Fibroblast of peridontal ligament (primary cell): ENCODE data around the gene IGF2BP2.
"Not testable (repeated sequence)": the region's sequence is repeated elsewhere in the genome, so short reads cannot be mapped to it uniquely, and the experiment has no call there.

Experiments used
- DNase-seq: peaks from one replicate; pipeline ENCODE4 v3.0.0-alpha.2; 2010; ENCODE audit errors: extremely low read depth

Gene IGF2BP2

DNA sequence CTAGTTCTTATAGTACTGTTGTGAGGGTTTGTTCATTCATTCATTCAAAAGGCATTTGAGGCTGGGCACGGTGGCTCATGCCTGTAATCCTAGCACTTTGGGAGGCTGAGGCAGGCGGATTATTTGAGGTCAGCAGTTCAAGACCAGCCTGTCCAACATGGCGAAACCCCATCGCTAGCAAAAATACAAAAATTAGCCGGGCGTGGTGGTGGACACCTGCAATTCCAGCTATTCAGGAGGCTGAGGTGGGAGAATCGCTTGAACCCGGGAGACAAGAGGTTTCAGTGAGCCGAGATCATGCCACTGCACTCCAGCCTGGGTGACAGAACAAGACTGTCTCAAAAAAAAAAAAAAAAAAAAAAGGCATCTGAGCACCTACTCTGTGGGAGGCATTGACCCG lies 163.5 kb downstream of the IGF2BP2 start:
- not testable (repeated sequence) for DNase-seq

DNA sequence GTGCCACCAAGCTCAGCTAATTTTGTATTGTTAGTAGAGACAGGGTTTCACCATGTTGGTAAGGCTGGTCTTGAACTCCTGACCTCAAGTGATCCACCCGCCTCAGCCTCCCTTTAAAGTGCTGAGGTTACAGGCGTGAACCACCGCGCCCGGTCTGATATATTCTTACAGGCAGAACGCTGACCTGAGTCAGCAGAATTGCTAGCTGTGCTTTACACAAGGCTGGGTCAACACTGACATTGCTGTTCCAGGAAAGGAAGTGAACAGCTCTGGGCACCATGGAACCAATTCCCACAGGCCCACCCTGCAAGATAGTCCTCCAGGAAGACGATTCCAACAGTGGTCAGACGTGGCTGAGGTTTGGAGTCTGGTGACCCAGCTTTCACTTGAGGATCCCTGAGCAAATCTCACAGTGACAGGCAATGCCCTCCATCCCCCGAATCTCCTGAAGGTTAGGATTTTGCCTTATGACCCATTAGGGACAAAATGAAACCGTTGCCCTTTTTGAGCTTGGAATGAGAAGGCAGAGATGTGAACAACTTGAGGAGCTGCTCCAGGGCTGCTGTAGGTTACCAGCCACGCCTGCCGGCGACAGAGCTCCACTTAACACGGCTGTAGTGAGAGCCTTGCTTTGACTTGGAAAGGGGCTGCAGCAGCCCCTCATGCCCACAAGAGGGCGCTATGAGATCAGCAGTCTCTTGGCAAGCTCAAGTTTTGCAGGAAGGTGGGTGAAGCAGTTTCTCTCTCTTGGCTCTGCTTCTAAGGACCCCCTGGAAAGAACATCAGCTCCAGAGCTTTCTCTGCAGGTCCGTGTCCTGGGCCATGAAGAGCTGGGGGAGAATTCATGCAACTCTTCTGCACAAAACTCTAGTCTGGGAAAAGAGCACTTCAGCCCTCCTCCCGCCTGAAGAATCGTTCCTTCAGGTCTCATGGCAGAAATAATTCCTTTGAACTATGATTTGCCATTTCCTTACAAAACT lies 164.6 kb downstream of the IGF2BP2 start:
- peak; percentile 86 for DNase-seq

DNA sequence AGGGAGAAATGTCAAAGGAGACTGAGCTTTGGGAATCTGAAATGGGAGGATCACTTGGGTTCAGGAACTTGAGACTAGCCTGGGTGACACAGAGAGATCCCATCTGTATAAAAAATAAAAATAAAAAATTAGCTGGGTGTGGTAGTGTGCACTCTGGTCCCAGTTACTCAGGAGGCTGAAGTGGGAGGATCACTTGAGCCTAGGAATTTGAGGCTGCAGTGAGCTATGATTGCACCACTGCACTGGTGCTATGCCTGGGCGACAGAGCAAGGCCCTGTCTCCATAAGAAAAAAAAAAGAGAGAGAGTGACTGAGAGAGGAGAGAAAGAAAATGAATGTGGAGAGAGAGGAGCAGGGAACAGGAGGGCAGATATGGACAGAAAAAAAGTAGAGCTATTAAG lies 165.9 kb downstream of the IGF2BP2 start:
- DNase-seq = no peak

DNA sequence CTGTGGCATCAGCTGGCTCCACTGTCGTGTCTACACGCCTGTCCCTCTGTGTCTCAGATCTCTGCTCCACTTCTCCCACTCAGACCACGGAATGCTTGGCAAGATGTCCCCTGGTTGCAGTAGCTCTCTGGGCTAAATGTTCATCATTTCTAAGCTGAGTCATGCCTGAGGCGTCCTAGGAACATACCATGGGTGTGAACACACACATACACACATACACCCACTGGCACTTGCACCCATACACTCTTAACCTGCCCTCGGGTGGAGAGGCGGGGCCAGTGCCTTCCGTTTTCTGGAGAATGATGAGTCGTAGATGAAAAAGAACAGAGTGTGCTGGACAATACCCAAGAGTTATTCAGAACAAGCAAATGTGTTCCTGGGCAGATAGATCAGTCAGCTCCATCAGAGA lies 166.3 kb downstream of the IGF2BP2 start:
- DNase-seq = peak; percentile 97

DNA sequence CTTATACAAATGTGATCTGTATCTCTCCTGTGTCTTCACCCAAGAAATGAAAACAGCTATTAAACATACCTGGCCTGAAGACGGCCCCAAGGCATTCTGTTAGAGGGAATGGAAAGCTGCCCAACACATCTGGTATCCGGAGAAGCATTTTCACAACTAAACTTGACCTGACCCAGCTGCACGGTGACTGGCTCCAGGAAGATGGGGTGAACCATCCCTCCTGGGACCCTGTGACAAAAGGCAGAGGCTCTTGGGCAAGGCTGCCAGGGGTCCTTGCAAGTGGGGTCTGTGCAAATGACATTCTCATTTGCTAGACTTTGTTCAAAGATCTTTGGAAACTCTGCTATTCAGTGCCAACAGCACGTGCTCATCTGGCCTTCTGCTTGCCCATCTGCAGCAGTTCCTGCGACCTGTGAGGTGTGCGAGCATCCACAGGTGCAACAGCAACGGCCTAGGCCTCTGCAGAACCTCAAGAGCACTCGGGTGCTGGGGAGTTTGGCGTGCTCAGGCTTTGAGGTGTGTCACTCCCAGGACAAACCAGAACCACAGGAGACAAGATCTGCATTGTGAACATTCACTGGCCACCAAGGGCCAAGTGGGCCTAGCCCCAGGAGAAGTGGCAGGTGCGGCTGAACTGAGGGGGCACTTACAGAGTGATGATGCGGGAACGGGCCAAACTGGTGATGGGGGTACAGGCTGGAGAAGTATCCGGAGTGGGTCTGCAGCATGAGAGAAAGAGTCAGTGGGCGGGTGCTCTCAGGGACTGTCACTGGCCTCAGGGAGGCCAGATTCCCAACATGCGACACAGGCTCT lies 166.9 kb downstream of the IGF2BP2 start:
- DNase-seq = no peak

DNA sequence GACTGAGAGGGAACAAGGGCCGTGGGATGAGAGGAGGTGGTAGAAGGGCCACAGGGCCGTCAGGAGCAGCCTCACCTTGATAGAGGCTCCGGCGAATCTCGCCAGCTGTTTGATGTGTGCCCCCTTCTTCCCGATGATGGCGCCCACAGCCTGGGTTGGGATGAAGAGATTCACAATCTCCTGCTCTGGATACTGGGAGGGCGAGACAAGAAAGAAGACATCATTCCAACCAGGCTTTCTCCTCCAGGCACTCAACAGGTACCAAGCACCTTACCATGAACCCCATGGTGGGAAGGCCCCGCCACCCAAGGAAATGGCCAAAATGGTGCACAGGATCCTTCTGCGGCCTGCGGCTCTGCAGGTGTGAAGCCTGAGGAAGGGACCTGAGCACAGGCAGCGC lies 167.6 kb downstream of the IGF2BP2 start:
- no peak for DNase-seq

DNA sequence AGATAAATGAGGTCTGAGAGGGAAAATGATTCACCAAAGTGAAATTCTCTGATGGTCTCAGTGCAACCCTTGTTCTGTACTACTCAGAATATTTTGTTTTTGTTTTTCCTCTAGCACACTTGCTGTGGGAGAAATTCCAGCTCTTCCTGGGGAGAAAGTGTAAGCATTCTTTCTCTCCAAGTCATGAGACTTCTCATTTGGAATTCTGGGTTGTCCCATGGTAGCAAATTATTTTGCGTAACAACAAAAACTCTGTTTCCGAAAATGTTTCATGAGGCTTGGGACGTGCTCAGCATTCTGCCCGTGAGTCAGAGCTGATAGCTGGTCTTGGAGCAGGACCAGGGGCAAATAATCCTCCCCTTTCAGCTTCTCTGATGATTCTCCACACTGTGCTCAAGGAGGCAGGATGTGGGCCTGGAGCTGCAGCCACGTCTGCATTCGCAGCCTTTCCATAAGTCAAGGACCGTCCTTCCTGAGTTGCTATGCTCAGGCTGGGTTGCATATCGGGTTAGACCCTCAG lies 168.5 kb downstream of the IGF2BP2 start:
- peak; percentile 99 for DNase-seq

DNA sequence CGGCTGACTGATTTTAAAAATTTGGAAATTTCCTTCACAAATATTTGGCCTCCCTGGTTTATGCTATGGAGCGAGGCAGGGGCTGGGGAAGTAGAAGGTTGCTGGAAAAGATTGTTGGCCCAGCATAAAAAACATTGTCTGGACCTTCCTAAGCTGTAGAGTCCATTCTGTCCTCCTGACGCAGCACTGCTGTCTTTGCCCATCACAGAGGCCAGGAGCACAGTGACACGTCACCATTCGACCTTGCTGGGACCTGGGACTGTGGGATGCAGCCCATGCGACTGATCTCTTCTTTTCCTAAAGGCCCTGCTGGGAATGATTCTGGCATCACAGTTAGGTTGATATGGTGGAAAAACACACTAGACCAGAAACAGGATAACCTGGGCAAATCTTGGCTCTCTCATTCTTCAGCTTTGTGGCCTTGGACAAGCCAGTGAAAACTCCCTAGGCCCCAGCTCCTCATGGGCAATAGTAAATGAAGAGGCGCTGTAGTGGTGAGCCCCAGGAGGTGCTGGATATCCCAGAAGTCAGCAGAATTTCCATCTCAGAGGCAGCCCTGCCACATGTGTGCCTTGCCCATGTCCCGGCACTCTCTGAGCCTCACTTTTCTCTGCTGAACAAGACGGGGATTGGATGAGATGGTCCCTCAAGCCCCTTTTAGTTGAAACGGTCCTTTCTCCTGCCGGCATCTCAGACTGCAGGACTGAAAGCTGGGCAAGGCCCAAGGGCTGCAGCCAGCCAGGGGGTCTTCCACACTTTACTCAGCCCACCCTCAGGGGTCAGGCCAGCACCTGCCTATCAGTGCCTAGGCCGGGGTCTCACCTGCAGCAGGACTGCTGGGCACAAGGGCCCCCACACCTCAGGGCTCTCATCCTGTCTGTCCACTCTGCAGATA lies 169.2 kb downstream of the IGF2BP2 start:
- no peak for DNase-seq

DNA sequence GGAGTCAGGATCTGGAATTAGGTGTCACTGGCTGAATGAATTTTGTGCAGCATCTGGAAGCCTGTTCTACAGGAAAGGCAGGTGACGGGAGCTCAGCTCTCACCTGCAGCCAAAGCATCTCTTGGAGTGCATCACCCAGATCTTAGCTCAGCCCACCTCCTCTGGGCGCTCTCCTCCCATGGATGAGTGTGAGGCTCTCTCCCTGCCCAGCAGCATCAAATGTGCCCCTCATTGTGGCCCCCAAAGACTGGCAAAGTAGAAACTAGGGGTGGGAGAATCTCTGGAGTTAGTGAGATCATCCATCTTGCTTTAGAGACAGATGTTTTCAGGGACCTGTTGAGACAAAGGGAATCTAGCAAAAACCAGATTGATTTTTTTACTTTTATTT lies 170.1 kb downstream of the IGF2BP2 start:
- no peak for DNase-seq

DNA sequence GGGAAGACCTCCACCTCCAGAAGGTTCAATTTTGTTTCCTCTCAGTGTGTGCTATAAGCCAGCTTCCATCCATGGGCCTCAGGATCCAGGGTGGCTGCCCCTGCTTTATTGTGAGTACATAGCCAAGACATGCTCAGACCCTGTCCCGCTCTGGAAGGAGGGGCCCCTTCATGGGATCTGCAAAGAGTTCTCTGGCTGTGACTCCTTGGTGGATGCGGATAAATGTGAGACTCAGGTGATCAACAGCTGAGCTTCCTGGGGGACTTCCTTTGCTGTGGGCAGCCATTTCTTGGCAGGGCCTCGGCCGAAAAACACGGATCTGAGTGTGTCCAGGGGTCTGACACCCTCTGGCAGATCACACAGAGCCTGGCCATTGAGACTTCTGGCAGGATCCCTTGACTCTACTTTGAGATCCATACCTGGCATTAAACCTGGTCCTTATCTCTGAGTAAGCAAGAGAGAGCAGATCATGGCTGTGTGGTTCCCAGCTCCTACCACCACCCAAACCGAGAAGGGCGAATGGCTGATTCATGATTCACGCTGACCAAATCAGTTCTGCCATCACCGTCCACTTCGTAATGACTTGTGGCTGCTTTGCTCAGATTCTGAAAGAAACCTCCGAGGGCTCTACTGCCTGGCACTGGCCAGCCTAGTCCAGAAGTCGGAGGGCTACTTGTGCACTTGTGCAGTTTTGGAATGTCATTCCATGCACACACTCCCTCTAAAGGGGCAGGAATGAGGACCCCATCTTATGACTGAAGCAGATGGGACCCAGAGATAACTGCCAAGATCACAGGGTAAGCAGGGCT lies 170.7 kb downstream of the IGF2BP2 start:
- no peak for DNase-seq

DNA sequence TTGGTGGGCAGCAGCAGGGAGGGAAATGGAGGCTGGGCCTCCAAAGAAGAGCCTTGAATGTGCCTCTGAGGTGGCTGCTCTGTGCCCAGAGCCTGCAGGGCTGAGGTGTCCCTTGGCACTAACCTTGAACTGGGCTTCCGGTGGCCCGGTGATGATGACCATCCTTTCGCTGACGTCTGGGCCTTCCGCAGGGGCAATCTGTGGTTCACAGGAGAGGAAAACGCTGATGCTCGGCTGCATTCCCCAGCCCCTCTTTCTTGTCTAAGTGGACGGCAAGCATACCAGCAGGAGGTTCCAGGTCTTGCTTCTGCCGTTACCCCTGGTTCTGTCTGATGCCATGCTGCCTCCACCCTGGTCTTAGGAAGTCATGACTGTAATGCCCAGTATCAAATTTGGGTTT lies 172.9 kb downstream of the IGF2BP2 start:
- no peak for DNase-seq

DNA sequence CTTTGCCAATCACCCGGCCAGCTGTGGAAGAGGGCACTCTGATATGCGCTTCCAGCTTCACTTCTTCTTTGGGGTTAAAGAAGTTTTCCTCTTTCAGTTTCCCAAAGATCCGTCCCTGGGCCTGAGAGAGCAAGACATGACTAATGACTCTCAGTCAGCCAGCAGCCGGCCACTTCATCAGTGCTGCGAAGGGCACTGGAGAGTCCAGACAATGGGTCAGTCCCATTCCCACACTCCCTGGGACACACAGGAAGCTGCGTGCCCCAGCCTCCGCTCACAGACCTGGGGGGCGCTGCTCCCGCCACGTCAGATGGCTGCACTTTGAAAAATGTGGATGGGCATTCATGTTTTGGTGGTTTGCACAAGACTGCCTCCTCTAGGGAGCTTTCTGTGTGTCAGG lies 175.4 kb downstream of the IGF2BP2 start:
- DNase-seq = no peak

DNA sequence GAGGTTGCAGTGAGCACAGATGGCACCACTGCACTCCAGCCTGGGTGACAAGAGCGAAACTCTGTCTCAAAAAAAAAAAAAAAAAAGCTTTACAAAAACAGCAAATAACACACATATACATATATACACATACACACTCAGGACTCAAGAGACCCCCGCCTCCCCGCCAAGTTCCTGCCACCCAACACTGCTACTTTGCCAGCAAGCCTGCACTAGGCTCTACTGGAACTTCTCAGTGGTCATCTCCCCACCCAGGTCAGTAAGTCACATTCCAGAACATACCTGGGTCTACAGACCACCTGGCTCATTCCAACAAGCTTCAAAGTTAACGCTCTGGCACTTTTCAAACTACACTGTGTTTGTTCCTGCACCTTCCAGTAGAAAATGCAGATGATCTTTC lies 176.4 kb downstream of the IGF2BP2 start:
- no peak for DNase-seq

DNA sequence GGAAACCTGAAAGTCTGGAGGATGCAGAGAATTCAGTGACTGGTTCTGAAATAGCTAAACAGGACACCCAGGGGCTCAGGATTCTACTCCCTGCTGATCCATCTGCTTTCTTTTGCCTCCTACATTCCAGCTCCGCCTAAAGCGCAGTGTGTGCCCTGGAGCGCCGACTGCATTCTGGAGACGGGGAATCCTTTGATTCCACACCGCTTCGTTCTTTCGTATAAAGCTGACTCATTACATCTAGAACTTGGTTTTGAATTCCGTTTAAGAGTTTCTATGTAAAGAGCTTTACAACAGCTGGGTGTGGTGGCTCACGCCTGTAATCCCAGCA lies 177.0 kb downstream of the IGF2BP2 start:
- DNase-seq = no peak

DNA sequence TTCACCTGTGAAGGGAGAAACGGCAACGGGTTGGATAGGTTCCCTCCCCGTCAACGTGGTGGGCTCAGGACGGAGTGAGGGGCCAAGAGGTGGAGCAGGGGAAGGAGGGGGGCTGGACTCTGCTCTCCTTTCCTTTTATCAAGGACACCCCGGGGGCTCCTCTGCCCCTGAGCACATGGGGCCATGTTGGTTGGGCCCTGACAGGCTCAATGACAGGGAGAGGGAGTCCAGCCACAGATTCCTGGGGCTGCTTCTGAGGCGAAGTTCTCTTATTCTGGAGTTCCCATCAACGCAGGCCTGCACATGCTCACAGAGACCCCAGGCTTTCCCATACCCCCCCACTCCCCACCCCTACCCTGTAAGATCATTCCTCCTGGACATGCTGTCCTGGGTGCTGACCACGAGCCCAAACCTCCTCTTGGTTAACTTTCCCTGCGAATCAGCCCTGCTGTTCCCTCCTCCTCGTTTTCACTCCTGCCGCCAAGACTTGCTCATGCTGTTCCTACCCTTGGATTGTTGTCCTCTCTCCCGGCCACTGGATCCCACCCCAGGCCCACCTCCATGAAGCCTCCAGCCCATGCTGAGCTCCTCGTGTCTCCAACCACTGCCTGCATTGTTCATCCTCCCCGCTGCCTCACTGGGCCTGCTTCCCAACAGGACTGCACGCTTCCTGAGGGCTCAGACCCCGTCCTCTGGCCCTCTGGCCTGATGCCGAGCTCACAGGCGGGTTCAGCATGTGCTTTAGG lies 177.5 kb downstream of the IGF2BP2 start:
- no peak for DNase-seq

DNA sequence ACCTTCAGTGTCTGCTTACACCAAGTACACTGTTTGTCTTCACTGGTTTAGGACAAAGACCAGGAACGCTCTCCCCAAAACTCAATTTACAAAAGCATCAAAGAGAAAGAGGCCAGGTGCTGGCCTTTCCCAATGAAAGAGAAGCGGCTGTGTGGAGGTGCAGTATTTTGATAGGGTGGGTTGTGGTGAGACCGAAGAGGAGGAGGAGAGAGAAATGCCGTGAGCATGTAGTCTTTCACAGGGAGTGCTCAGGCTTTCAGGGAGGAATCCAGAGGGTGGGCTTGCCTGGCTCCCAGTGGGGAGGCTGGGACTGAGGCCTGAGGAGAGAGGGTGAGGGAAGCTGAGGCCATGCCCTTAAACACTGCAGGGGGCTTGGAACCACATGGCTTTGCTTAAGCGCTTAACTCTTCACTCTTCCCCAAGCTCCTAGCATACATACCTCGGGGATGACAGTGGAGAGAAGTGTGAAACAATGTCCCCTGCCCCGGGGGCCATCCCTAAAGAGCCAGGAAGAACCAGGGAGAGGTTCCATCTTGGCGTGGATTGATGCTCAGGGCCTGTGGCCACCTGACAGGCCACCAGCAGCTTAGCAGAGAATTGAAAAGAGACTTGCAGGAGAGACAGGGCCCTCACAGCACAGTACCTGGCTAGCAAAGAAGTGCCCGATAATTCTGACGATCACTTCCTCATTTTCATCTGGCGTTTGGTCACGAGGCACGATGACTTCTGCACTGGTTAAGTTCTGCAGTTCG lies 178.3 kb downstream of the IGF2BP2 start:
- no peak for DNase-seq

DNA sequence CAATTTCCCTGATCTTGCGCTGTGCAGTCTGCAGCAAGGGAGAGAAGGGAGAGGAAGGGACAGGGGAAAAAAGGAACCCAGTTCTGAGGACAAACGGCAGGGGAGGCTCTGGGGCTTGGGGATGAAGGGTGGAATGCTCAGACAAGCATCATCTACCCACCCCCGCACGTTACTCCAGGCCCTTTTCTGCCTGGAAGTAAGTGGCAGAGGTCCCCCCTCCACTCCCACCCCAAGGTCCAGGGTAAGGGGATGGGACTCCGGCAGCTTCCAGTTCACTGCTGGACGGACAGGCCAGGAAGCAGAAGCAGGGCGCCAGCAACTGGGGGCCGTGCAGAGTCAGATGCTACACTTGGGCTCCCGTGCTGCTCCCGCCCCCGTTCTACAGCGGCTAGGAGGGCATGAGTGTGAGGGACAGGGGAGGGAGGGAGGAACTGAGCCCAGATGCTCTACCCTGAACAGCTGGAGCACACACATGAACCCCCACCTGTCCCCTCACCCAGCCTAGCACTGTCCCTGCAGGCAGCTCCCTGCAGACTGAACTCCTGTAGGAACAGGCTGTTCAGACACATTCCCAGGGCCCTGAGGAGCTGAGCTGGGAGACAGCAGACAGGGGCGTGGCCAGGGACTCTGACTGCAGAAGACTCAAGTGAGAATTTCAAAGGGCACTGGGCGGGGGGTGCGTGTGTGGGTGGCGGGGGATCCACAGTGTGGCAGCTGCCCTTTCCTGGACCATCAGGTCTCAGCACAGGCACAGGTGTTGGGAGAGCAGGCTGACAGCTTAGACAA lies 179.1 kb downstream of the IGF2BP2 start:
- DNase-seq = no peak

DNA sequence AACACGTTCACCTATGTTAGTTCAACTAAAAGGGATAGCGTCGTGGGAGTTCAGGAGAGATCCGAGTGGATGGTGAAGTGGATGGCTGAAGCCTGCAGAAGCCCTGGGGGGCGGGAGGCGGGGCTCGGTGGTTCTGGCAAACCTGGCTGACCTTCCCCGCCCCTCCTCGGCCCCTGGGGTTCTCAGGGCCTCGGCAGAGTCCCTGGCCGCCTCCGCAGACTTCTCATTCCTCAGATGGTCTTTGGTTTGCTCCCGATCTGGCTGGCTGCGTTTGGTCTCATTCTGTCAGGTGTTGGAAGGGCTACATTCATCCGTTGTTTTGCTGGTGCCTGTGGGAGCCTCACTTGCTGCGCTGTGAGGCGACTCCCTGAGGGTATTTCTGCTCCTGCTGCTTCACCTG lies 179.7 kb downstream of the IGF2BP2 start:
- not testable (repeated sequence) for DNase-seq

DNA sequence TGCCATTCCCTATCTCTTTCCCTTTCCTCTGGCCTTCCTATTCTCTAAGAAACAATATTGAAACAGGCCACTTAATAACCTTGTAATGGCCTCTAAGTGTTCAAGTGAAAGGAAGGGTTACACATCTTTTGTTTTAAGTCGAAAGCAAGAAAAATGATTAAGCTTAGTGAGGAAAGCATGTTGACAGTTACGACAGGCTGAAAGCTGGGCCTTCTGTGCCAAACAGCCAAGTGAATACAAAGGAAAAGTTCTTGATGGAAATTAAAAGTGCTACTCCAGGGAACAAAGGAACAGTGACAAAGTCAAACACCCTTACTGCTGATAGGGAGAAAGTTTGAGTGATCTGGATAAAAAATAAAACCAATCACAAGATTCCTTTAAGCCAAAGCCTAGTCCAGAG lies 184.5 kb downstream of the IGF2BP2 start:
- no peak for DNase-seq
